Neural progenitor cell (in vitro differentiated cells): ENCODE measurements around the gene SLC2A9.

Experiments used
- EZH2 ChIP-seq: fragments of 200-600 bp; sonication (generic); IDR thresholded peaks from 2 replicates; pipeline ENCODE4 v1.6.1; 2017; ENCODE audit warnings: antibody characterized with exemption, mild to moderate bottlenecking, moderate library complexity
- EZH2phosphoT487 ChIP-seq: fragments of 200-600 bp; sonication (generic); IDR thresholded peaks from 2 replicates; pipeline ENCODE4 v1.6.1; 2017; ENCODE audit warnings: antibody characterized with exemption
- TF ChIP-seq, protein P1 (sequence below): fragments of 200-600 bp; sonication (generic); IDR thresholded peaks from 2 replicates; pipeline ENCODE4 v1.5.1; 2017; ENCODE audit warnings: antibody characterized with exemption, mild to moderate bottlenecking

DNA sequence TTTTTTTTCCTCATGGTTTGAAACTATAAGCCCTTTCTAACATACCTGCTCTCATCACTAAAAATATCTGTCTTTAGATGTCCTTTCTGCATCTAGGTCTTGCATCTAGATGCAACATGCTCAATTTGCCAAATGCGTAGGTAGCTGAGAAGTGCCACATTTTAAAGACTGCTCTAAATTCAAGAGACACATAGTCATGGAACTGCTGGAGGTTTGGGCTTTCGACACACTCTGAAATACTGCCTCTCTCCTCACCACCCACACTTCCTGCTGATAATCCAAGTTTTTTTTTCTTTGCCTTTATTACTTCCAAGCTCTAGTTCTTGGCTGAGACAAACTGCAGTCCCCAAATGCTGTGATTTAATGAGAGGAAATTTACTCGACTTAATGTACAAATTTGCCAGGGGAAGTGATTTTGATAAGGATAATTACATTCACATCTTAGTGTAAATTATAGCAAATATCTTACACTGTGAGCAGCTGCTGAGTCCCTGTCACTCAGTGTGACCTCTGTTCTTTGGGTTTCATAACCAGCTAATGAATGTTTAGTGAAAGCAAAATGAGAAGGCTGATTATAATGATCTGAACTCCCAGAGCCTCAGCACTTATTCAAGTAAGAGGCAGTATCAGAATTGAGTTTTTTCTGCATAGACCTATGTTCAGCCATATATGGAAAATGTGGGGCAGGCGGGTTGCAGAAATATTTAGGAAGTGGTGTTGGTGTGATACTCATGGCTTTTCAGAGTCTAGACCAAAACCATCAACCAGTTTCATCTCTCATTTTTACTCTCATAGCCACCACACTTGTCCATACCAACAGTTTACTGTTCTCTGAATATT, 208.6 kb downstream of the SLC2A9 start:
- TF ChIP-seq EZH2 (no peak), EZH2phosphoT487 (no peak)
- TF ChIP-seq, protein P1, sequence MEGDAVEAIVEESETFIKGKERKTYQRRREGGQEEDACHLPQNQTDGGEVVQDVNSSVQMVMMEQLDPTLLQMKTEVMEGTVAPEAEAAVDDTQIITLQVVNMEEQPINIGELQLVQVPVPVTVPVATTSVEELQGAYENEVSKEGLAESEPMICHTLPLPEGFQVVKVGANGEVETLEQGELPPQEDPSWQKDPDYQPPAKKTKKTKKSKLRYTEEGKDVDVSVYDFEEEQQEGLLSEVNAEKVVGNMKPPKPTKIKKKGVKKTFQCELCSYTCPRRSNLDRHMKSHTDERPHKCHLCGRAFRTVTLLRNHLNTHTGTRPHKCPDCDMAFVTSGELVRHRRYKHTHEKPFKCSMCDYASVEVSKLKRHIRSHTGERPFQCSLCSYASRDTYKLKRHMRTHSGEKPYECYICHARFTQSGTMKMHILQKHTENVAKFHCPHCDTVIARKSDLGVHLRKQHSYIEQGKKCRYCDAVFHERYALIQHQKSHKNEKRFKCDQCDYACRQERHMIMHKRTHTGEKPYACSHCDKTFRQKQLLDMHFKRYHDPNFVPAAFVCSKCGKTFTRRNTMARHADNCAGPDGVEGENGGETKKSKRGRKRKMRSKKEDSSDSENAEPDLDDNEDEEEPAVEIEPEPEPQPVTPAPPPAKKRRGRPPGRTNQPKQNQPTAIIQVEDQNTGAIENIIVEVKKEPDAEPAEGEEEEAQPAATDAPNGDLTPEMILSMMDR, result no peak
